SK-N-MC (cell line): Measurements from ENCODE around the gene HS6ST1.
"Not testable (repeated sequence)": the region's sequence is repeated elsewhere in the genome, so short reads cannot be mapped to it uniquely, and the experiment has no call there.

ENCODE experiments used
- EZH2 ChIP-seq: fragments of 200-600 bp; sonication (generic); IDR thresholded peaks from one replicate; pipeline ENCODE4 v1.6.1; 2017; ENCODE audit warnings: antibody characterized with exemption
- FOXP2 ChIP-seq: optimal IDR thresholded peaks from 2 replicates; pipeline ENCODE3; 2011; ENCODE audit warnings: mild to moderate bottlenecking, moderate library complexity; ENCODE audit not compliant: insufficient read depth; ENCODE audit errors: extremely low read length, control extremely low read depth
- POLR2AphosphoS5 ChIP-seq: IDR thresholded peaks from 2 replicates; pipeline ENCODE4 v1.6.1; 2012; ENCODE audit warnings: mild to moderate bottlenecking, low read depth, low read length, borderline replicate concordance

DNA sequence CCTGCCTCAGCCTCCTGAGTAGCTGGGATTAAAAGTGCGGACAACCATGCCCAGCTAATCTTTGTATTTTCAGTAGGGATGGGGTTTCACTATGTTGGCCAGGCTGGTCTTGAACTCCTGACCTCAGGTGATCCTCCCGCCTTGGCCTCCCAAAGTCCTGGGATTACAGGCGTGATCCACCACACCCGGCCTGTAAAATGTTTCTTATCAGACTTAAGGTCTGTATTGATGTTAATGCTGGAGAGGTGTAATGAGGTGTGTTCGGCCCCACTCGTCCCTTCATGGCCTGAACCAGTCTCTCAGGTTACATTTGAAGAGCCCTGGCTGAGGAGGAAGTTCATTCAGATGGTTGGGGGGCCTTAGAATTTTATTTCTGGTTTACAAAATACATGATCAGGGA, 66.6 kb downstream of the HS6ST1 start:
- TF ChIP-seq EZH2, FOXP2, POLR2AphosphoS5: not testable (repeated sequence)
